Prostate gland (tissue), 2 donors: ENCODE data around the gene PLPP6.
"Not testable (repeated sequence)": the region's sequence is repeated elsewhere in the genome, so short reads cannot be mapped to it uniquely, and the experiment has no call there.

Experiments
- POLR2A ChIP-seq: fragments of 450-650 bp; IDR thresholded peaks from one replicate; pipeline ENCODE4 v1.6.1; 2016; ENCODE audit warnings: antibody characterized with exemption, mild to moderate bottlenecking
- POLR2AphosphoS5 ChIP-seq: sonication (generic); formaldehyde crosslinking; IDR thresholded peaks from one replicate; pipeline ENCODE4 v1.6.1; 2017; ENCODE audit warnings: antibody characterized with exemption
- TF ChIP-seq, protein P1 (sequence below), 4 experiments: fragments of 200-600 bp in 2 of 4; fragments of 450-650 bp in 2 of 4; sonication (generic) in 2 of 4; IDR thresholded peaks; 1 replicate in 3 of 4; 2 replicates in 1 of 4; pipeline ENCODE4 v1.5.1; 2016 to 2019; ENCODE audit warnings: antibody characterized with exemption in 4 of 4, mild to moderate bottlenecking in 2 of 4, moderate library complexity in 2 of 4

DNA sequence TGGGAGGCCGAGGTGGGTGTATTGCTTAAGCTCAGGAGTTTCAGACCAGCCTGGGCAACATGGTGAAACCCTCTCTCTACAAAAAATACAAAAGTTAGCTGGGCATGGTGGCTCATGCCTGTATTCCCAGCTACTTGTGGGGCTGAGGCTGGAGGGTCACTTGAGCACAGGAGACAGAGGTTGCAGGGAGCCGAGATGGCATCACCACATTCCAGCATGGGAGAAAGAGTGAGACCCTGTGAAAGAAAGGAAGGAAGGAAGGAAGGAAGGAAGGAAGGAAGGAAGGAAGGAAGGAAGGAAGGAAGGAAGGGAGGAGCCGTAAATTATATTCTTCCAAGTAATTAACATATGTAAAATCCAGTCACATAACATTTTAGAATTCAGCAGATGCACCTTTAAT lies 5.9 kb upstream of the PLPP6 start:
- TF ChIP-seq, protein P1, sequence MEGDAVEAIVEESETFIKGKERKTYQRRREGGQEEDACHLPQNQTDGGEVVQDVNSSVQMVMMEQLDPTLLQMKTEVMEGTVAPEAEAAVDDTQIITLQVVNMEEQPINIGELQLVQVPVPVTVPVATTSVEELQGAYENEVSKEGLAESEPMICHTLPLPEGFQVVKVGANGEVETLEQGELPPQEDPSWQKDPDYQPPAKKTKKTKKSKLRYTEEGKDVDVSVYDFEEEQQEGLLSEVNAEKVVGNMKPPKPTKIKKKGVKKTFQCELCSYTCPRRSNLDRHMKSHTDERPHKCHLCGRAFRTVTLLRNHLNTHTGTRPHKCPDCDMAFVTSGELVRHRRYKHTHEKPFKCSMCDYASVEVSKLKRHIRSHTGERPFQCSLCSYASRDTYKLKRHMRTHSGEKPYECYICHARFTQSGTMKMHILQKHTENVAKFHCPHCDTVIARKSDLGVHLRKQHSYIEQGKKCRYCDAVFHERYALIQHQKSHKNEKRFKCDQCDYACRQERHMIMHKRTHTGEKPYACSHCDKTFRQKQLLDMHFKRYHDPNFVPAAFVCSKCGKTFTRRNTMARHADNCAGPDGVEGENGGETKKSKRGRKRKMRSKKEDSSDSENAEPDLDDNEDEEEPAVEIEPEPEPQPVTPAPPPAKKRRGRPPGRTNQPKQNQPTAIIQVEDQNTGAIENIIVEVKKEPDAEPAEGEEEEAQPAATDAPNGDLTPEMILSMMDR (IDR thresholded peaks at IDR 0.05): not testable (repeated sequence)
- not testable (repeated sequence) for TF ChIP-seq POLR2A, POLR2AphosphoS5
